Measurements from ENCODE around the gene FAM131B. TPM values are rescaled to one million over a fixed set of nuclear protein-coding genes. Genes with fewer than 3 reads are reported as not detected.

FAM131B gene
- 0.28 TPM for polyA plus RNA-seq (2013, experiment 1 of 2)
- 0.30 TPM for polyA plus RNA-seq (2013, experiment 2 of 2)

DNA sequence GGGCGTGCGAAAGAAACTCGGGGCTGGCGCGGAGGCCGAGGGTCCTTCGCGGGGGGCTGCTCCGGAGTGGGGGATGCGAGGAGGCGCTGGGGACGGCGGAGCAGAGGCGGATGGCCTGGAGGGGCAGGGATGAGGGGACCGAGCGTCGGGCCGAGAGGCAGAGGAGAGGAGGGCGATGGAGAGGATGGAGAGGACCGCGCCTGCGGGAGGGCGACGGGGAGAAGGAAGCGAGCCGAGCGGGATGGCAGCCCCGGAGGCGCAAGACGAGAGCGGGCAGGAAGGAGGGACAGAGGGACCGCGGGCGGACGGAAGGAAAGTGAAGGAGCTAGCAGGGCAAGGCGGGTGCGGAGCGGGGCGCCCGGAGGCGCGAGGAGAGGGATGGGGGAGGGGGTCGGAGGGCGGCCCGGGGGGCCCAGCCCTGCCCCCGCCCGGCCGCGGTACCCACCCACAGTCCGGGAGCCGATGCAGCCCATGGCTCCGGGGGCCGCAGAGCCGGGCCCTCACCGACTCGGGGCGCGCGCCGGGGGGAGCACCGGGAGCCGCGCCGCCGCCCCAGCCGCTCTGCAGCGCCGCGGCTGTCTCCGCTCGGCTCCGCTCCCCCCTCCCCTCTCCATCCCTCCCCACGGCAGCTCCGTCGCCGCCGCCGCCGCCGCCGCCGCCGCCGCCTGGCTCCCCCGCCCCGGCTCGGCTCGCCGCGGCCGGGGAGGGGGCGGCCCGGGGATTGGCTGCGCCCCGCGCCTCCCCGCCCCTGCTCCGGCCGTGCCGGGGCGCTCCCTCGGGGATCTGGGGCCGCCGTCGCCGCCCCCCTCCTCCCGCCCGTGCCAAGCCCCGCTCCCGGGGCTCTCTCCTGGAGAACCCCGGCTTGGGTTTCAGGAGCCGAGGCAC, at the start of gene FAM131B:
FAM131B (minus strand) TSS at position 583 of the 885 bp plus-strand sequence; CDS start at position 473, 110 bp downstream.
- Histone ChIP-seq H2AFZ (ENCODE audit: low read depth, low read length) (peak within 1 kb of the TSS; percentile 91), H3K79me1 (replicated peaks; ENCODE audit: low read length, poor library complexity, severe bottlenecking) (no peaks in the 10 kb centered on the region), H3K4me2 (ENCODE audit: low read length, poor library complexity, severe bottlenecking) (peak within 1 kb of the TSS; percentile 70), H3K4me3 (ENCODE audit: insufficient read depth in 1 of 2, low read depth in 1 of 2, low read length in 2 of 2) (peak within 1 kb of the TSS; percentile 50 to 83), H2BK15ac (ENCODE audit: low read depth, poor library complexity, severe bottlenecking) (peak within 1 kb of the TSS; percentile 16), H3K9ac (ENCODE audit: low read length) (peak within 1 kb of the TSS; percentile 78), H3K9me3 (ENCODE audit: control insufficient read depth, low read length) (no peaks in the 10 kb centered on the region), H4K91ac (ENCODE audit: low read length) (no peak within 1 kb of the TSS), H3K4me1 (ENCODE audit: control insufficient read depth, insufficient read depth, low read depth, low read length) (peaks cover 17% of the 10 kb centered on the region), H3K27me3 (ENCODE audit: control insufficient read depth in 1 of 2, insufficient read depth in 1 of 2, low read length in 2 of 2) (peaks cover 35 to 74% of the 10 kb centered on the region in 2 experiments), H3K14ac (ENCODE audit: low read length in 2 of 2) (peak within 1 kb of the TSS; percentile 5 to 55), H3K4ac (ENCODE audit: low read depth in 1 of 2, low read length in 2 of 2) (no peak within 1 kb of the TSS), H2BK120ac (ENCODE audit: low read depth, low read length) (peak within 1 kb of the TSS; percentile 22), H3K23ac (ENCODE audit: low read length in 2 of 2) (peak within 1 kb of the TSS in 1 of 2 experiments; percentile 100), H3K36me3 (ENCODE audit: control insufficient read depth in 1 of 2, insufficient read depth in 2 of 2, low read depth in 1 of 2, low read length in 2 of 2) (peaks cover 0 to 13% of the 10 kb centered on the region in 2 experiments), H3K27ac (ENCODE audit: low read length, poor library complexity, severe bottlenecking) (no peak within 1 kb of the TSS), H2AK5ac (ENCODE audit: low read length, severe bottlenecking) (no peak within 1 kb of the TSS), H3K18ac (ENCODE audit: low read depth in 1 of 2, low read length in 2 of 2) (peak within 1 kb of the TSS in 1 of 2 experiments; percentile 78), H2BK12ac (ENCODE audit: low read length in 2 of 2) (peak within 1 kb of the TSS in 1 of 2 experiments; percentile 21), H4K8ac (ENCODE audit: low read length) (no peak within 1 kb of the TSS), H2BK5ac (ENCODE audit: low read depth, low read length, poor library complexity, severe bottlenecking) (no peak within 1 kb of the TSS)
- WGBS, result under 1% methylated on average over 55 of the region's 112 CpGs
- DNase-seq, result no peak

DNA sequence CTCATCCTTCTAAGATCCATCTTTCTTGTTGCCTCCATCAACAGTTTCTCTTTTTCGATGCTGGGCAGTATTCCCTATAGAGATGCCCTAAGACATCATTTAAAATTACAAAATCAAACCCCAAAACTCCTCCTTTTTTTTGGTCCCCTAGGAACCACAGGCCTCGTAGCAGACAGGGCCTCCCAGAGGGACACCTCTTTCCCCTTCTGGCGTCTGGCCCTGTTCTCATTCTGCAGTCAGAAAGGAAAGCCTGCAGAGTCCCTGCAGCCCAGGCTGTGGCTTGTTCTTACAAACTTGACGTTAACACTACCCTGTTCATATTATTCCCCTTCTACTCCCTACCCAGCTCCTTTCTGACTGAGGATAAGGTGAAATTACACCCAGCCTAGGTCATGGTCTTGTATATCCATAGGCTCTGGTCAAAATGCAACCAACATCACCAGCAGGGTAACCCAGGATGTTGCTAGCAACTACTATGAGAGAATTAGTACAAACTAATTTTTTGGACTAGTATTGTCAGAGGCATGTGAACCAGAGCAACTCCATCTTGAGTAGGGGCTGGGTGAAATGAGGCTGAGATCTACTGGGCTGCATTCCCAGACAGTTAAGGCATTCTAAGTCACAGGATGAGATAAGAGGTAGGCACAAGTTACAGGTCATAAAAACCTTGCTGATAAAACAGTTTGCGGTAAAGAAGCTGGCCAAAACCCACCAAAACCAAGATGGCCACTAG, 49.6 kb upstream of the FAM131B start:
- no peak overlapping the region for H2BK120ac ChIP-seq (ENCODE audit: low read depth, low read length)
- no peak overlapping the region for H2BK12ac ChIP-seq (ENCODE audit: low read length in 2 of 2)
- H2AFZ ChIP-seq (ENCODE audit: low read depth, low read length), result no peak overlapping the region
- H3K4me3 ChIP-seq (ENCODE audit: insufficient read depth in 1 of 2, low read depth in 1 of 2, low read length in 2 of 2), result no peak overlapping the region
- no peak overlapping the region for H3K9ac ChIP-seq (ENCODE audit: low read length)
- H3K9me3 ChIP-seq (ENCODE audit: control insufficient read depth, low read length), result no peaks in the 10 kb centered on the region
- peaks cover 14% of the 10 kb centered on the region for H3K4me1 ChIP-seq (ENCODE audit: control insufficient read depth, insufficient read depth, low read depth, low read length)
- no peak overlapping the region for H2AK5ac ChIP-seq (ENCODE audit: low read length, severe bottlenecking)
- DNase-seq, result no peak
- H3K27me3 ChIP-seq (ENCODE audit: control insufficient read depth in 1 of 2, insufficient read depth in 1 of 2, low read length in 2 of 2), result peaks cover 0 to 41% of the 10 kb centered on the region in 2 experiments
- H3K4ac ChIP-seq (ENCODE audit: low read depth in 1 of 2, low read length in 2 of 2), result no peak overlapping the region
- H3K4me2 ChIP-seq (ENCODE audit: low read length, poor library complexity, severe bottlenecking), result no peak overlapping the region
- no peak overlapping the region for H3K27ac ChIP-seq (ENCODE audit: low read length, poor library complexity, severe bottlenecking)
- no peak overlapping the region for H3K23ac ChIP-seq (ENCODE audit: low read length in 2 of 2)
- no peaks in the 10 kb centered on the region for H3K36me3 ChIP-seq (ENCODE audit: control insufficient read depth in 1 of 2, insufficient read depth in 2 of 2, low read depth in 1 of 2, low read length in 2 of 2)
- no peak overlapping the region for H2BK15ac ChIP-seq (ENCODE audit: low read depth, poor library complexity, severe bottlenecking)
- no peak overlapping the region for H4K8ac ChIP-seq (ENCODE audit: low read length)
- no peaks in the 10 kb centered on the region for H3K79me1 ChIP-seq (replicated peaks; ENCODE audit: low read length, poor library complexity, severe bottlenecking)
- H3K14ac ChIP-seq (ENCODE audit: low read length in 2 of 2), result no peak overlapping the region
- WGBS, result 87% methylated on average over 5 of the region's 5 CpGs
- no peak overlapping the region for H4K91ac ChIP-seq (ENCODE audit: low read length)
- peak overlapping the region in 1 of 2 experiments; percentile 8 for H3K18ac ChIP-seq (ENCODE audit: low read depth in 1 of 2, low read length in 2 of 2)
- no peak overlapping the region for H2BK5ac ChIP-seq (ENCODE audit: low read depth, low read length, poor library complexity, severe bottlenecking)

DNA sequence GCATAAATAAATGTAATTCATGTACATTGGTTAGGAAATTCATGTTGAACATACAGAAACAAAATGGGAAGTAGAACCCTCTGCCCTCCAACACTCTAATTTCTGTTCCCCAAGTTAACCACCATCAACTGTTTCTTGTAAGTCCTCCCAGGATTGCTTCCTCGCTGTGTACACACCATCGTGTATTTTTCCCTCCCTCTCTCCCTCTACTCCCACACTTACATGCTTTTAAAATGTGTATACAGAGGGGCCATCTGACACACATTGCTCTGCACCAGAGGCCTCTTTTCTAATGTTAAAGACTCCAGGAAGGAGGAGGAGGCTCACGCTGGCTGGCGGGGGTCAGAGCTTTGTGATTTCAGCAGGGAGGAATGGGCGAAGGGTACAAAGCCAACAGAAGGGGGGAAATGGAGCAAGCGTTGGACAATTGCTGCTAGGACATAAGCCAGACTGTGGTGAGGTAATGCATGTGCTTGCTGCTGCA, 48.0 kb upstream of the FAM131B start:
- Histone ChIP-seq H3K36me3 (ENCODE audit: control insufficient read depth in 1 of 2, insufficient read depth in 2 of 2, low read depth in 1 of 2, low read length in 2 of 2) (no peaks in the 10 kb centered on the region), H3K9me3 (ENCODE audit: control insufficient read depth, low read length) (no peaks in the 10 kb centered on the region), H3K18ac (ENCODE audit: low read depth in 1 of 2, low read length in 2 of 2) (peak overlapping the region in 1 of 2 experiments; percentile 56), H3K14ac (ENCODE audit: low read length in 2 of 2) (peak overlapping the region in 1 of 2 experiments; percentile 50), H4K8ac (ENCODE audit: low read length) (no peak overlapping the region), H2AK5ac (ENCODE audit: low read length, severe bottlenecking) (no peak overlapping the region), H2BK15ac (ENCODE audit: low read depth, poor library complexity, severe bottlenecking) (no peak overlapping the region), H2BK120ac (ENCODE audit: low read depth, low read length) (no peak overlapping the region), H2BK5ac (ENCODE audit: low read depth, low read length, poor library complexity, severe bottlenecking) (no peak overlapping the region), H3K79me1 (replicated peaks; ENCODE audit: low read length, poor library complexity, severe bottlenecking) (no peaks in the 10 kb centered on the region), H3K4me3 (ENCODE audit: insufficient read depth in 1 of 2, low read depth in 1 of 2, low read length in 2 of 2) (no peak overlapping the region), H4K91ac (ENCODE audit: low read length) (no peak overlapping the region), H2BK12ac (ENCODE audit: low read length in 2 of 2) (no peak overlapping the region), H3K27ac (ENCODE audit: low read length, poor library complexity, severe bottlenecking) (no peak overlapping the region), H3K9ac (ENCODE audit: low read length) (peak overlapping the region; percentile 48), H3K4me1 (ENCODE audit: control insufficient read depth, insufficient read depth, low read depth, low read length) (peaks cover 14% of the 10 kb centered on the region), H3K4ac (ENCODE audit: low read depth in 1 of 2, low read length in 2 of 2) (no peak overlapping the region), H3K4me2 (ENCODE audit: low read length, poor library complexity, severe bottlenecking) (no peak overlapping the region), H3K23ac (ENCODE audit: low read length in 2 of 2) (no peak overlapping the region), H2AFZ (ENCODE audit: low read depth, low read length) (peak overlapping the region; percentile 46), H3K27me3 (ENCODE audit: control insufficient read depth in 1 of 2, insufficient read depth in 1 of 2, low read length in 2 of 2) (peaks cover 0 to 55% of the 10 kb centered on the region in 2 experiments)
- DNase-seq, result no peak
- 29% methylated on average over 6 of the region's 6 CpGs for WGBS

Data from mesenchymal stem cell (in vitro differentiated cells and primary cell).